C1 segment of cervical spinal cord (tissue), 14 donors: ENCODE results near the gene UBAC2.
A peak's percentile ranks its signal among the peaks of the same experiment; 100 is the strongest.

Experiments
- DNase-seq, 14 donors: peaks; one replicate each; lab custom pipeline; 2025; lab: John Stamatoyannopoulos, UW

UBAC2 gene

DNA sequence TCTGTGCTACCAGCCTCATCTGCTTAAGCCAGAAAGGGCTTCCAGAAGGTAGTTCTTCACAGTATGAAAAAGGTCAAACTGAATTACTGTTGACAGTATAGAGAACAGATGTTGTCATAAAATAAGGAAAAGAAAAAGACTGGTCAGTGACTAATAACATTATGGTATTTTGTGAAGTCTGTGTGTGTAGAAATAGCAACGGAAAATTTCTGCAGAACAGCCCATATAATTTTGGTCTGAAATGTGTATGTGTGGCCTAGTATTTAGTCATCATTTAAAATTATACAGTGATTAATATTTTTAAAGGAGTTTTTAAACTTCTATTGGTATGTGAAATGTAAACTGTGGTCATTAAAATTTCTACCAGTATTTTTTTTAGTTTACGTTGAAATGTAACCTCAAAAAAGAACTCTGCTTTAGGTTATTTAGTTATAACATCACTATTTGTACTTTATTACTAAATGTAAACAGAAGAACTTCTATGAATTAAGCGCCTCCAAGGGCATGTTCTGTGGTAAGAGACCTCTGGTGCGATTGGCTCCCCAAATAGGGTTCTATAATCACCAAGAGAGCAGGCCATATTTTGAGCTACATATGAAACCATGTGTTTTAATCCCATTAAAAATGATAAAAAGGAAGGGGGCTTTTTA, 109.9 kb downstream of the UBAC2 start:
- no peak for DNase-seq

DNA sequence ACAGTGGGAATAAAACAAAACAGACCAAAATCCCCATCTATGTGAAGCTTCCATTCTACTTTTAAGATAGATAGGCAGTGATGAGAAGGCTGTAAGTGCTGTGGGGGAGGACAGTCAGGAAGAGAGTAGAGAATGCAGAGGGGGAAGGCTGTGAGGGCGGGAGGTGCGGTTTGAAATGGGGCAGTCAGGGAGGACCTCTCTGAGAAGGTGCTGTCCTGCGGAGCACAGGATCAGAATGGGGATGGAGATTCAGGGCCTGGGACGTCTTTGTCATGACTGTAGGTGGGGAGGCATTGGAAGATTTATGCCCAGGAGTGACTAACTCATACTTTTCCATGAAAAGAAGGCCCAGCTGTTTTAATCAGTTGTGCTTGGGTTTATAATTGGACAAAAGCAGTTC, 110.5 kb downstream of the UBAC2 start:
- DNase-seq = no peak

DNA sequence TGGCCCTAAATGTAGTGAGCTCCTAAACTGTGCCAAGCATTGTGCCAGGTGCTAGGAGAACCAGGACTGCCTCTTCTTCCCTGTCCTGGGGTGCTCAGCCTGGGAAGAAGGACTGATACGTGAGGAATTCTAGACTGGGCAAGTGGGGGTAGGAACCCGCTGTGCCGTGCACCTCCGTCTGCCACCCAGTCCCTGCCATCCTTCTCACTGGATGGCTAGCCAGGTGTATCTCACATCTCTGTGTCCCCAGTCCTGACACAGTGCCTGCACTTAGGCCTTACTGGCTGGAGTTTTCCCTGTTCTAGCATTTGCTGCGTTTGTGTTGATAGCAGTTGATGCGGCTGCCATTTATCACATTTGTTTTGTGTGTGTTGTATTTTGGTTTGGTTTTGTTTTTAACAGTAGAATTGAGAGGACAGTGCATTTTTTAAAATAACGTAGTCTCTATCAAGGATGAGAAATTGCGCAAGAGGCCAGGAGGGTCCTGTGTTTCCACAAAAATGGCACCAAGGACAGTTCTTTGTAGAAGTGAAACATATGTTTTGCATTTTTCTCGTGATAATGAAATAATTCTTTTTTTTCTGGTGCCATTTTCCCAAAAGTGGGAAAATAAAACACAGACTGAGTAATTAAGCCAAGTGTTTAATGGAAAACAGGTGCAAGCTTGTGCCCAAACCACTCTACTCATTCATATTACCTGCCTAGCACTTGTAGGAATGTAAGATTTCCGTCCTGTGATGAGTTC, 111.3 kb downstream of the UBAC2 start:
- DNase-seq = no peak

DNA sequence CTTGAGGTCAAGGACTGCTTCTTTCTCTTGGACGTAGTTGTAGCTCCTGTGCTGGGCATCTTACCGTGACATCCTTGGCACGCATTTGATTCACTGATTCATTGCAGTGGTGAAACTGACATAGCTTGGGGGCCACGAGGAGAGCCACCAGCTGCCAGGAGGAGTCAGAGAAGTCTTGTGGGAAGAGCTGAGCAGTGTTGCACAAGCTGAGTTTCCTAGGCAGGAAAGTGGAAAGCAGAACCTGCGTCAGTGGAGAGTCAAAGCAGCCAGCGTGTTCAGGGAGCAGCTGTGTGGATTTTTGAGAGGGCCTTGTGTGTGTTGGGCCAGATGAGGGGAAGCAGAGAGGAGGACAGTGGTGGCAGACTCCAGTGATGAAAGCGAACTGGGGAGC, 111.8 kb downstream of the UBAC2 start:
- peak in 10 of 14 donors; percentile 20 to 81 (median 48) for DNase-seq

DNA sequence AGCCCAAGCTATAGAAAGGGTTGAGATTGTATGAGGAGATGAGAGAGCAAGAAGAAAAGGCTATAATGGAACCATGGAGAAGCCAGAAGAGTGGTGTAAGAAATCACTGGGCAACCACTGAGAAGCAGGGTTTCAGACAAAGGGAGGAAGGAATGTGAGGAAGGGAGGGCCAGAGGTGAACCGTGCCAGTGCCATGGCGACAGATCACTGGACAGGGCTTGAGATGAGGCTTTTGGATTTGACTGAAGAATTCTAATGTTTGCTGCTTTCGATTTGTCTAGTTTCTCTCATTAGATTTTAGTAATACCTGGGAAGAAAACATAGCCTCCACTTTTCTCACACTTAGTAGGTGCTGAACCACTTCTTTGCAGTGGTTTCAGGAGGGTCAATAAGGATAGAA, 112.8 kb downstream of the UBAC2 start:
- DNase-seq = peak in 3 of 14 donors; percentile 12 to 25 (median 17)

- no peak for DNase-seq
These were observed 113.3 kb downstream of the UBAC2 start for GRCh38 chr13:99313941-99314340.

DNA sequence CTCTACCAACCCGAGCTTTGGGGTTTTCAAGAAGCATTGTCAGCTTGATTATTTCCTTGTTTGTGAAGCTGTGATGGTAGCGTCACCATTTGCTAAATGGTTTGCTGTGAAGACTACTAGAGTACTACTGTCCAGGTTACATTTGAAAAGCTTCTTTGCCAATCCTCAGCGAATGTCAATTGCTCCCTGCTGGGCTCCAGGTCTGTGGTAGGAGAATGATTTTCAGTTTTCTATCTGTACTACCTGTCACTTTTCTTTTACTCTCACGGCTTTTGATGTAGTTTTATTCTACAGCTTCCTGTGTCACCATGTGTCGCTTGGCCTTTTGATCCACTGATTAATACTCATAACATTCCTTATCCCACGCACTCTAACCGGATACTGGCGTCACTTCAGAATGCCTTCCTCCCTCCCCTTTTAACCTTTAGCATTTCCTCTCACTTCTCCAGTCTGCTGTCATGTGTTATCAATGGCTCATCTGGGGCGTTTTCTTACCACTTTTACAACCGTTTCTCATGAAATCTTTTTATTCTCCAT, 114.1 kb downstream of the UBAC2 start:
- no peak for DNase-seq

GRCh38 chr13:99315186-99315585, 114.5 kb downstream of the UBAC2 start:
- no peak for DNase-seq

DNA sequence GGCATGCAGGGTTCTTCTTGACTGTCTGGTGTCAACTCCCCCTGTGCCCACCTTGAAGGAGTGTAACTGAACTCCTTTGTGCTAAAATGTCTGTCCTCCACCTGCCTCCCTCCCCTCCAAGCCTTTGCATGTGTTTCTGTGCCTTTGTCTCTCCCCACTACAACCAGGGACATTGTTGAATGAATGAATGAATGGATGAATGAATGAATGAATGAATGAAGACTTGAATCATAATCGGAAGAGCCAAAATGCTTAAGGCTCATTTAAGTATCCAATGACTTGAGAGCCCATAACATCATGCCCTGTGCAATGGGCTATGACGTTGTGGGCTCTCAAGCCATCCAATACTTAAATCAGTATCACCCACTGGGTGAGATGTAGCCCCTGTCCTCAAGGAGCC, 115.6 kb downstream of the UBAC2 start:
- no peak for DNase-seq

- DNase-seq = peak in 1 of 14 donors; percentile 7
These were observed 116.1 kb downstream of the UBAC2 start for GRCh38 chr13:99316657-99317256.

DNA sequence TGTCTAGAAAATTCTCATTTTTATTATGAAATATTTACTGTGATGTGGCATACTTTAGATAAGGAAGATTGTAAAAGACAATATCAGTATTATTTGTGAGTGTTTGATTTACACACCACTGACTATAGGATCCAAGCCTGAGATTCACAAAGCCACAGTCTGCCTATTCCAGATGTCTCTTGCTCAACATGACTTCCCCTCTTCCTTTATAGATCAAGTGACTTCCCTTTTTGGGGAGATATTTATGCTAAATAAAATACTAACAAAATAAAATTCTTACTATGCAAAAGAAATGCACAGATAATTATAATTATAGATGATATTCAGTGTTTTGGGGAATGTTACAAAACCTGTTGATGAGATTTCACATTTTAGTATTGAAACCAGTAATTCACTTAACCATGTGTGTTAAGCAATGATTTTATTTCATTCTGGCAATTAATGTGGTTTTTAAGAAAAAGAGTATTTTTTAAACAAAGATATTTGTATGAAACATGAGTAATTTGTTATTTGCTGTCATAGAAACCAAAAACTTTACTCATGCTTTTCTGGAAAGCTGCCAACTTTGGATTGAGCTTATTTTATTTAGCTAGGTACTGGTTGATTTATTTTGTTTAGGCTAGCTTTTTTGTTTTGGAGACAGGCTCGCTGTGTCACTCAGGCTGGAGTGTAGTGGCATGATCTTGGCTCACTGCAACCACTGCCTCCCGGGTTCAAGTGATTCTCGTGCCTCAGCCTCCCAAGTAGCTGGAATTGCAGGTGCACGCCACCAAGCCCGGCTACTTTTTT, 120.2 kb downstream of the UBAC2 start:
- no peak for DNase-seq

DNA sequence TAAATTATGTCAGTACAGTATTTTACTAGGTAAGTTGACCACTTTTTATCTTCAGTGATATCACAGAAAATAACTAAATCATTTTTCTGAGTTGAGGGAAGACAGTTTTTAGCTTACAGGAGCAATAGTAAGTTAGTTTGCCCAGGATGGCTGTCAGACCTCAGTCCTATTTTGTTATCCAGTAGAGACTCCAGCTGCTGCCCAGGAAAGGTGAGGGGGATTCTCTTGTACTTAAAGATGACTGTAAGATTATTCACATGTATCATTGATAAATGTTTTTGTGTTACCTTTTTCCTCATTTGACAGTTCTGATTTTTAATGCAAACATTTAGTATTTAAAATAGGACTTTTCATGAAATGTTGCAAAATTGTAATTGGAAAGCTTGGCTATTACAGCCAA, 121.1 kb downstream of the UBAC2 start:
- no peak for DNase-seq

DNA sequence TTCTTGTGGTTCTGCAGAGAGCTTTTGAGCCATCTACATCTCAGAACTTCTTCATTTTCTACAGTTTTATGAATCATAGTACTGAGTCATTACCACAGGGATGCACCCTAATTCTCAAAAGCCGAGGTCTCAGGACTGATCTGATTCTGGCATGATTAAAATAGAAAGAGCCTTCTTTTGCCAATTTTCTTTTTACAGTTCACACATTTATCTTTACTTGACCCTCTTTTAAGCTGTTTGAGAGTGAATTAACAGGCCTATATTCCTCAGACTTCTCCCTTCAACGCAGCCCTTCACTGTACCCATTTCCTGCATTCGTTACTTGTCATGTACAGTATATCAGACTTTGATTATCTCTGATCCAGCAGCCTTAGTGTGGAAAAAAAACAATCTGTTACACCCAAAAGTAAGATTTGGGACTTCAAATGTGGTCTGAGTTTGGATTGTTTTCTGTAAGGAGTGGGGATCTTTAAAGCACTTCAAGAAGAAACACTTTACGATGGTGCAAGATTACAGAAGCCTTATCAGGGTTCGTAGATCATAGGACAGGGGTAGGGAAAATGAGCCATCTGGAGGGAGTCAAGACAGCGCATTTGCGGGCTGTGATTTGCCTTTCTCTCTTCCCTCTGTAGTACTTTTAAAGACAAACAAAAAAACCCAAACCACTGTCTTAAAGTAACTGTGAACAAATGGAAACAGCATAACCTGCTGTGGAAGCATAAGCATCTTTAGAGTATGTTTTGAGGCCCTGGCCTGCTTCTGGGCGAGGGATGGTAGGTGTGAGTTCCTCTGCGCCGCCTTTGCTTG, 121.8 kb downstream of the UBAC2 start:
- DNase-seq = no peak

- DNase-seq = no peak
These were observed 122.8 kb downstream of the UBAC2 start for GRCh38 chr13:99323488-99323887.

DNA sequence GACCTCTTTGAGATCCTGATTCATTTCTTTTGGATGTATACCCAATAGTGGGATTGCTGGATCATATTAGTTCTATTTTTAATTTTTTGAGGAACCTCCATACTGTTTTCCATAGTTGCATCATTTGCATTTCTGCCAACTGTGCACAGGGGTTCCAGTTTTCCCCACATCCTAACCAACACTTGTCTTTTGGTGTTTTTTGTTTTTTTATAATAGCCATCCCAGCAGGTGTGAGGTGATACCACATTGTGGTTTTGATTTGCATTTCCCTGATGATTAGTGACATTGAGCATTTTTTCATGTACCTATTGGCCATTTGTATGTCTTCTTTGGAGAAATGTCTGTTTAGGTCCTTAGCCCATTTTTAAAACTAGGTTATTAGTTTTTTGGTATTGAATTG, 125.4 kb downstream of the UBAC2 start:
- DNase-seq = no peak

GRCh38 chr13:99327126-99327525, 126.5 kb downstream of the UBAC2 start:
- no peak for DNase-seq

DNA sequence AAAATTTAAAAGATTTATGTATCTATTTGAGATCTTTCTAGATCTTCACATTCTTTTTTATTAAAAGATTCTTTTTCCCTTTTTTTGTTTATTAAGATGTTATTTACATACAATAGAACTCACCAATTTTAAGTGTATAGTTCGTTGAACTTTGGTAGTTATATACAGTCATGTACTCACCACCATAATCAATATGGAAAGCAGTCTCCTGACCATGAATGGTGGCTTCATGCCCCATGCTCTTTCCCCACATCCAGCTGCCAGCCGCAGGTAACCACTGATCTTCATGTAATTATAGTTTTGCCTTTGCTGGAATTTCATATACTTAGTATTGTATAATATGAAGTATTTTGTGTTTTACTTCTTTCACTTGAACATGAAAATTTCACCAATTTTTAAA, 127.1 kb downstream of the UBAC2 start:
- DNase-seq = no peak

DNA sequence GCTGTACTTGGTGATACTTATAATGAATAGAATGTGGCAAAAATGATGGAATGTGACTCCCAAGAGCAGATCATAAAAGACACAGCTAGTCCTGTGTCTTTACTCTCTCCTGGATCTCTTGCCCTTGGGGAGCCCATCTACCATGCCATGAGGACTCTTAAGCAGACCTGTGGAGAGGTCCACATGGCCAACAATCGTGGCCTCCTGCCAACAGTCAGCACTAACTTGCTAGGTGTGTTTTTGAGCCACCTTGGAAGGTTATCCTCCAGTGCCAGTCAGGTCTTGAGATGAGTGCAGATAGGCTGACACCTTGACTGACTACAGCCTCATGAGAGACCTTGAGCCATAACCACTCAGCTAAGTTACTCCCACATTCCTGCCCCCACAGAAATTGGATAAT, 128.8 kb downstream of the UBAC2 start:
- DNase-seq = no peak

DNA sequence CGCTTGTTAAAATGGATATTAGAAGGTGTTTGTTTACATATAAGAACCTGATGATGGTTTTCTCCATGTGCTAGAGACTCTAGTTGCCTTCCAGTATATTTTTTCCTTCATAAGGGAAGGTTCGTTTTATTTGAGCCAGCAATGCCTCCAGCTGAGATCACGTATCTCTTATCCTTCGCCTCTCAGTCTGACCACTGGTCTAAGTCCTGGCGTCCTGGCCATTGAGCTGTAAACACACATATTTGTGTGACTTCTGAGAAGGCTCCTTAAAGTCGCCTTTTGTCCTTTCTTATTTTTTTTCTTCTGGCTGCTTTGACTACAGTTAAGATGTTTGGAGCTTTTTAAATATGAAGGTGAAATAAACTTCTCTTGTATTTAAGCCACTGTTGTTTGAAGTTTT, 130.3 kb downstream of the UBAC2 start:
- no peak for DNase-seq

- DNase-seq = no peak
These were observed 131.2 kb downstream of the UBAC2 start for GRCh38 chr13:99331881-99332293.

GRCh38 chr13:99332456-99332855, 131.8 kb downstream of the UBAC2 start:
- DNase-seq = no peak
